Measurements from ENCODE around the gene PDHB. TPM values are rescaled to one million over a fixed set of nuclear protein-coding genes. Genes with fewer than 3 reads are reported as not detected.

The PDHB gene
- total and polyA plus RNA-seq, 2 of the 13 experiments (the other 11 are each of a cell fraction or from before 2014, with no cell fraction given), result 108 to 153 TPM

DNA sequence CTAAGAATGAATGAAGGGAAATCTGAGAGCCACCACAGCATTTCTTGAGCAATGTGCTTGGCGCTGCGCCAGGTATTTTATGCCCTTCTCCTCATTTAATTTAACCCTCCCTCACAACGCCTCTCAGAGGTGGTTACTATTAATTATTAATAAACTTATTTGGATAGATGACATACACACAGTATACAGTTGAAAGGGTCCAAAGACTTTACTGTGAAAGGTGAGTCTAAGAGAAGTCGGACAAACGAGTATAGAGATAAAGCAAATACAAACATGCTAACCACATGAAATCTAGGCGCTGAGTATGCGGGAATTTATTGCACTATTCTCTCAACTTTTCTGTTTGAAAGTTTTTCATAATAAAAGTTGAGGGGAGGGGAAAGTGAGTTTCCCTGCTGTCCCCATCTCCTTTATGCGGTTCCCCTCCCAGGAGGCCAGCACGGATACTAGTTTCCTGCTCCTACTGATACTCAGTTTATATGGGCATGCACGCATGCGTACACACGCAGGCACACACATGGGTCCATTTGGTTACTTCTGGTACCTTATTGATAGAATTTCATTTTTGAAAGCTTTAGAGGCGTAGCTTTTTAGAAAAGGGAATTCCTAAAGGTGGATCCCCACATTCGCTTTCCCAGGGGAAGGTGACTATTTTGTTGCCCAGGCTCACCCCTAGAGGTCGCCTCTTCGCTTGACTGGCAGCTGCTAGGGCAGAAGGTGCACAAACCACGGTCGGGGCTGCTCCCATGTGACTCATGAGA lies 29.7 kb upstream of the PDHB start (continued):
- TF ChIP-seq TEAD2 (CRISPR knock-in tag; IDR thresholded peaks at IDR 0.05) (no peak), TAF15 (IDR thresholded peaks at IDR 0.05; ENCODE audit: low read depth, low read length, poor library complexity, severe bottlenecking) (no peak), KLF12 (CRISPR knock-in tag; IDR thresholded peaks at IDR 0.05; ENCODE audit: borderline replicate concordance) (no peak), ZNF276 (CRISPR knock-in tag; IDR thresholded peaks at IDR 0.05; ENCODE audit: low read depth) (peak; percentile 77; the same call in 1 of the 2 replicates), SPEN (CRISPR knock-in tag; IDR thresholded peaks at IDR 0.05; ENCODE audit: low read depth) (peak; percentile 45), MED13 (CRISPR knock-in tag; IDR thresholded peaks at IDR 0.05) (no peak), GLI4 (CRISPR knock-in tag; IDR thresholded peaks at IDR 0.05; ENCODE audit: borderline replicate concordance) (peak; percentile 38; the same call in 1 of the 2 replicates), SP5 (CRISPR knock-in tag; IDR thresholded peaks at IDR 0.05; ENCODE audit: borderline replicate concordance, low read depth) (no peak), DNMT1 (CRISPR knock-in tag; IDR thresholded peaks at IDR 0.05) (no peak), ZNF333 (CRISPR knock-in tag; IDR thresholded peaks at IDR 0.05; ENCODE audit: borderline replicate concordance) (no peak), ZNF83 (CRISPR knock-in tag; IDR thresholded peaks at IDR 0.05; ENCODE audit: borderline replicate concordance) (no peak), MYC (CRISPR knock-in tag; IDR thresholded peaks at IDR 0.05; ENCODE audit: borderline replicate concordance) (peak; percentile 75; the same call in 1 of the 2 replicates), SKI (IDR thresholded peaks at IDR 0.05; ENCODE audit: partially characterized antibody) (no peak), LCORL (IDR thresholded peaks at IDR 0.05) (no peak), LCORL (CRISPR knock-in tag; IDR thresholded peaks at IDR 0.05) (peak; percentile 24; the same call in 1 of the 2 replicates), BHLHE40 (IDR thresholded peaks at IDR 0.05; ENCODE audit: low read length) (0 out of 2 replicates have a peak, but pooled peaks have one; percentile 8), ZNF160 (CRISPR knock-in tag; IDR thresholded peaks at IDR 0.05) (0 out of 2 replicates have a peak, but pooled peaks have one; percentile 19), DNMT3B (CRISPR knock-in tag; conservative IDR thresholded peaks at IDR 0.05) (no peak; the same call in 1 of the 2 replicates), SAP130 (CRISPR knock-in tag; IDR thresholded peaks at IDR 0.05; ENCODE audit: low read depth) (peak; percentile 68), SRSF4 (IDR thresholded peaks at IDR 0.05; ENCODE audit: low read depth, low read length, poor library complexity, severe bottlenecking) (no peak), GATAD2A (CRISPR knock-in tag; IDR thresholded peaks at IDR 0.05) (peak; percentile 52; the same call in 1 of the 2 replicates), TBL1XR1 (IDR thresholded peaks at IDR 0.05; ENCODE audit: borderline replicate concordance, low read length, partially characterized antibody) (no peak), TBX2 (CRISPR knock-in tag; IDR thresholded peaks at IDR 0.05; ENCODE audit: borderline replicate concordance) (peak; percentile 15; the same call in 1 of the 2 replicates), SIX4 (CRISPR knock-in tag; IDR thresholded peaks at IDR 0.05) (no peak), ZNF615 (CRISPR knock-in tag; IDR thresholded peaks at IDR 0.05; ENCODE audit: borderline replicate concordance) (0 out of 2 replicates have a peak, but pooled peaks have one; percentile 68), ZMAT3 (CRISPR knock-in tag; conservative IDR thresholded peaks at IDR 0.05) (no peak)
- TF ChIP-seq, protein P1, sequence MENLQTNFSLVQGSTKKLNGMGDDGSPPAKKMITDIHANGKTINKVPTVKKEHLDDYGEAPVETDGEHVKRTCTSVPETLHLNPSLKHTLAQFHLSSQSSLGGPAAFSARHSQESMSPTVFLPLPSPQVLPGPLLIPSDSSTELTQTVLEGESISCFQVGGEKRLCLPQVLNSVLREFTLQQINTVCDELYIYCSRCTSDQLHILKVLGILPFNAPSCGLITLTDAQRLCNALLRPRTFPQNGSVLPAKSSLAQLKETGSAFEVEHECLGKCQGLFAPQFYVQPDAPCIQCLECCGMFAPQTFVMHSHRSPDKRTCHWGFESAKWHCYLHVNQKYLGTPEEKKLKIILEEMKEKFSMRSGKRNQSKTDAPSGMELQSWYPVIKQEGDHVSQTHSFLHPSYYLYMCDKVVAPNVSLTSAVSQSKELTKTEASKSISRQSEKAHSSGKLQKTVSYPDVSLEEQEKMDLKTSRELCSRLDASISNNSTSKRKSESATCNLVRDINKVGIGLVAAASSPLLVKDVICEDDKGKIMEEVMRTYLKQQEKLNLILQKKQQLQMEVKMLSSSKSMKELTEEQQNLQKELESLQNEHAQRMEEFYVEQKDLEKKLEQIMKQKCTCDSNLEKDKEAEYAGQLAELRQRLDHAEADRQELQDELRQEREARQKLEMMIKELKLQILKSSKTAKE (CRISPR knock-in tag; IDR thresholded peaks at IDR 0.05; ENCODE audit: borderline replicate concordance), result no peak

Data from HepG2 (cell line).